ENCODE data around the gene PLEKHA4. TPM values are rescaled to one million over a fixed set of nuclear protein-coding genes. Genes with fewer than 3 reads are reported as not detected.
"Not testable (repeated sequence)": the region's sequence is repeated elsewhere in the genome, so short reads cannot be mapped to it uniquely, and the experiment has no call there.

The PLEKHA4 gene
- total RNA-seq, 1 experiment from 2014 or later, result 1.2 TPM

DNA sequence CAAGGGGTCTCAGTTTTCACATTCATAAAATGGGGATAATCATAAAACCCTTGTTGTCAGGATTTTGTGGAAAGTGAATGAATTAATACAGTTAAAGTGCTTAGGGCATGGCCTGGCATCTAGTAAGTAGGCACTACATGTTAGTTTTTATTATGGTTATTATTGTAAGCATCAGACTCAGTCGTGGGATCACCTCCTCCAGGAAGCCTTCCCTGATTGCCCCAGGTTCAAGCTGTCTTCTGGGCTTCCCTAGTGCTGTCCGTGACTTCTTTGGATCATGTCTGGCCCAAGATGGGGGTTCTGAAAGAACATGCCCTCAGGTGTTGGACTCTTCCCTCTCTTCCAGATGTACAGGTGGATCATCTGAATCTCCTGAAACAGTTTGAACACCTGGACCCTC, 42.4 kb upstream of the PLEKHA4 start:
- no peak overlapping the region for H3K4me2 ChIP-seq (ENCODE audit: low read length)
- ChIA-PET POLR2A (ENCODE audit: unreplicated experiment) (no interaction called here), CTCF (interaction anchor here (0.6 kb wide), 1 partner anchor 126 kb away, joined by 5 read pairs; no protein-coding TSS in a partner anchor)
- no peak overlapping the region for H2AFZ ChIP-seq (ENCODE audit: low read length)
- H3K27me3 ChIP-seq (ENCODE audit: low read length), result no peaks in the 10 kb centered on the region
- no peak for TF ChIP-seq EZH2 (IDR thresholded peaks at IDR 0.05; ENCODE audit: low read length, unreplicated experiment)
- TF ChIP-seq CTCF (conservative IDR thresholded peaks at IDR 0.05; ENCODE audit: low read depth, low read length), result no peak
- no peak for TF ChIP-seq EZH2phosphoT487 (IDR thresholded peaks at IDR 0.05; ENCODE audit: borderline replicate concordance, low read length)
- no peaks in the 10 kb centered on the region for H3K4me1 ChIP-seq (ENCODE audit: insufficient read depth, low read length)
- H3K9me2 ChIP-seq (replicated peaks; ENCODE audit: low read length), result no peaks in the 10 kb centered on the region
- H3K4me3 ChIP-seq (ENCODE audit: low read length), result no peak overlapping the region
- DNase-seq (no peak), ATAC-seq (no peak)
- no peaks in the 10 kb centered on the region for H3F3A ChIP-seq (ENCODE audit: low read length, unreplicated experiment)
- no peak overlapping the region for H3K9ac ChIP-seq (ENCODE audit: low read length)
- no peaks in the 10 kb centered on the region for H3K9me3 ChIP-seq (ENCODE audit: low read length)
- H3K36me3 ChIP-seq (ENCODE audit: low read depth, low read length), result no peaks in the 10 kb centered on the region
- no peaks in the 10 kb centered on the region for H3K79me2 ChIP-seq (ENCODE audit: low read length)
- no TSS peak for BruUV-seq (replicated peaks)
- intact Hi-C loops (cut with micrococcal nuclease), result no loop called here
- H4K20me1 ChIP-seq (ENCODE audit: low read length), result no peaks in the 10 kb centered on the region
- H3K27ac ChIP-seq (ENCODE audit: low read length), result no peak overlapping the region

DNA sequence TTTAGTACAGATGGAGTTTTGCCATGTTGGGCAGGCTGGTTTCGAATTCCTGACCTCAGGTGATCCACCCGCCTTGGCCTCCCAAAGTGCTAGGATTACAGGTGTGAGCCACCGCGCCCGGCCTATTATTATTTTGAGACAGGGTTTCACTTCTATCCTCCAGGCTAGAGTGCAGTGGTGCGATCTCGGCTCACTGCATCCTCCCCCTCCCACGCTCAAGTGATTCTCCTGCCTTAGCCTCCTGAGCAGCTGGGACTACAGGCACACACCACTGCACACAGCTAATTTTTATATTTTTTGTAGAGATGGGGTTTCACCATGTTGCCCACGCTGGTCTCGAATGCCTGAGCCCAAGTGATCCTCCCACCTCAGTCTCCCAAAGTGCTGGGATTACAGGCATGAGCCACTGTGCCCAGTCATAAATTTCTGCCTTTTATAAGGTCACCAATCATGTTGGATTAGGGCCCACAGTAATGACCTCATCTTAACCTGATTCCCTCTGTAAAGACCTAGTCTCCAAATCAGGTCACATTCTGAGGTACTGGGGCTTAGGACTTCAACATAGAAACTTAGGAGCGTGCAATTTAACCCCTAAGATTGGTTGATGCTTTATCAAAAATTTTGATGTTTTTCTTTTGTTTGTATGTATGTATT, 41.1 kb upstream of the PLEKHA4 start:
- DNase-seq; H3K4me3 ChIP-seq (ENCODE audit: low read length); H3K27me3 ChIP-seq (ENCODE audit: low read length); POLR2A ChIA-PET (ENCODE audit: unreplicated experiment); CTCF ChIA-PET; BruUV-seq (replicated peaks); ATAC-seq; H3K9me3 ChIP-seq (ENCODE audit: low read length); H3K27ac ChIP-seq (ENCODE audit: low read length); H3K9ac ChIP-seq (ENCODE audit: low read length); H3K36me3 ChIP-seq (ENCODE audit: low read depth, low read length); H2AFZ ChIP-seq (ENCODE audit: low read length); H4K20me1 ChIP-seq (ENCODE audit: low read length); intact Hi-C loops (cut with micrococcal nuclease); H3K79me2 ChIP-seq (ENCODE audit: low read length); H3K4me1 ChIP-seq (ENCODE audit: insufficient read depth, low read length); H3F3A ChIP-seq (ENCODE audit: low read length, unreplicated experiment); H3K4me2 ChIP-seq (ENCODE audit: low read length); H3K9me2 ChIP-seq (replicated peaks; ENCODE audit: low read length): not testable (repeated sequence)

GRCh38 chr19:48907671-48908070, 39.3 kb upstream of the PLEKHA4 start:
- no peak for ATAC-seq
- H3K4me2 ChIP-seq (ENCODE audit: low read length), result no peak overlapping the region
- CTCF ChIA-PET, result no interaction called here

More at GRCh38 chr19:48907671-48908070, 39.3 kb upstream of the PLEKHA4 start:
- Histone ChIP-seq H3K4me1 (ENCODE audit: insufficient read depth, low read length) (no peaks in the 10 kb centered on the region), H3F3A (ENCODE audit: low read length, unreplicated experiment) (no peaks in the 10 kb centered on the region), H3K36me3 (ENCODE audit: low read depth, low read length) (no peaks in the 10 kb centered on the region), H3K4me3 (ENCODE audit: low read length) (no peak overlapping the region), H3K27me3 (ENCODE audit: low read length) (no peaks in the 10 kb centered on the region), H2AFZ (ENCODE audit: low read length) (no peak overlapping the region), H3K9me3 (ENCODE audit: low read length) (no peaks in the 10 kb centered on the region), H3K9ac (ENCODE audit: low read length) (no peak overlapping the region), H3K79me2 (ENCODE audit: low read length) (no peaks in the 10 kb centered on the region), H3K27ac (ENCODE audit: low read length) (no peak overlapping the region), H4K20me1 (ENCODE audit: low read length) (no peaks in the 10 kb centered on the region), H3K9me2 (replicated peaks; ENCODE audit: low read length) (no peaks in the 10 kb centered on the region)
- BruUV-seq (replicated peaks), result no TSS peak
- no peak for DNase-seq
- intact Hi-C loops (cut with micrococcal nuclease), result no loop called here
- TF ChIP-seq CTCF (conservative IDR thresholded peaks at IDR 0.05; ENCODE audit: low read depth, low read length), result no peak
- no peak for TF ChIP-seq EZH2 (IDR thresholded peaks at IDR 0.05; ENCODE audit: low read length, unreplicated experiment)
- no peak for TF ChIP-seq EZH2phosphoT487 (IDR thresholded peaks at IDR 0.05; ENCODE audit: borderline replicate concordance, low read length)
- POLR2A ChIA-PET (ENCODE audit: unreplicated experiment), result no interaction called here

Data from PC-3 (cell line).